C4-2B (cell line): ENCODE results near the gene EIF4E1B.
A peak's percentile ranks its signal among the peaks of the same experiment; 100 is the strongest.

ENCODE experiments used
- H3K27ac ChIP-seq: fragments of 450-650 bp; 2 replicates; pipeline ENCODE4 v1.5.1; 2017
- ZFX ChIP-seq: fragments of 450-650 bp; IDR thresholded peaks from 2 replicates; pipeline ENCODE4 v1.6.1; 2017
- TF ChIP-seq, protein P1 (sequence below): fragments of 450-650 bp; conservative IDR thresholded peaks from 2 replicates; pipeline ENCODE4 v1.5.1; 2017; ENCODE audit warnings: mild to moderate bottlenecking

EIF4E1B gene

DNA sequence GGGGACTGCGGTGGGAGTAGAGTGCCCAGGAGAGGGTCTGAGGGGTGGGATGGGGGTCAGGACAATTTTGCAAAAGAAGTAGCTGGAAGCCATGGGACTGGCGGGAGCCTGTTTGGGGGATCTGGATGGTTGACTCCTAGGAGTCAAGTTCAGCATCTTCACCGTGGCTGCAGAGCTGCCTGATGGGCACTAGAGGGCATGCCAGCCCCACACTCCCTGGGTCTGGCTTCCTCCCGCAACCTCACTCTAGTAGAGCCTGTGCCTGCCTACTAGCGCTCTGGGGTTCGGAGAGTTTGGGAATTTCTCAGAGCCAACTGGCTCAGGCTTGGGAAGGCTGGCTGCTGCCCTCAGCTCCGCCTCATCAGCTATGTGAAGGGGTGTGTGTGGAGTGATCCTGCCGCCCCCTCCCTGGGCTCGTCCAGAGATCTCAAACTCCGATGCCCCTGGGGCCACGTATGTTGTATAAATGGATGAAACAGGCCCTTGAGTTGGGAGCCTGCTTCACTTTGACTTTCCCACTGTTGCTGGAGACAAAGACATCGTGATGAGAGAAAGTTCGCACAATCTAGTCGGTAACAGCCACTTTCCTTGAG is 27.6 kb downstream of the EIF4E1B start:
- H3K27ac ChIP-seq: no peak overlapping the region
- TF ChIP-seq, protein P1, sequence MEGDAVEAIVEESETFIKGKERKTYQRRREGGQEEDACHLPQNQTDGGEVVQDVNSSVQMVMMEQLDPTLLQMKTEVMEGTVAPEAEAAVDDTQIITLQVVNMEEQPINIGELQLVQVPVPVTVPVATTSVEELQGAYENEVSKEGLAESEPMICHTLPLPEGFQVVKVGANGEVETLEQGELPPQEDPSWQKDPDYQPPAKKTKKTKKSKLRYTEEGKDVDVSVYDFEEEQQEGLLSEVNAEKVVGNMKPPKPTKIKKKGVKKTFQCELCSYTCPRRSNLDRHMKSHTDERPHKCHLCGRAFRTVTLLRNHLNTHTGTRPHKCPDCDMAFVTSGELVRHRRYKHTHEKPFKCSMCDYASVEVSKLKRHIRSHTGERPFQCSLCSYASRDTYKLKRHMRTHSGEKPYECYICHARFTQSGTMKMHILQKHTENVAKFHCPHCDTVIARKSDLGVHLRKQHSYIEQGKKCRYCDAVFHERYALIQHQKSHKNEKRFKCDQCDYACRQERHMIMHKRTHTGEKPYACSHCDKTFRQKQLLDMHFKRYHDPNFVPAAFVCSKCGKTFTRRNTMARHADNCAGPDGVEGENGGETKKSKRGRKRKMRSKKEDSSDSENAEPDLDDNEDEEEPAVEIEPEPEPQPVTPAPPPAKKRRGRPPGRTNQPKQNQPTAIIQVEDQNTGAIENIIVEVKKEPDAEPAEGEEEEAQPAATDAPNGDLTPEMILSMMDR: peak; percentile 95
- TF ChIP-seq ZFX: no peak

DNA sequence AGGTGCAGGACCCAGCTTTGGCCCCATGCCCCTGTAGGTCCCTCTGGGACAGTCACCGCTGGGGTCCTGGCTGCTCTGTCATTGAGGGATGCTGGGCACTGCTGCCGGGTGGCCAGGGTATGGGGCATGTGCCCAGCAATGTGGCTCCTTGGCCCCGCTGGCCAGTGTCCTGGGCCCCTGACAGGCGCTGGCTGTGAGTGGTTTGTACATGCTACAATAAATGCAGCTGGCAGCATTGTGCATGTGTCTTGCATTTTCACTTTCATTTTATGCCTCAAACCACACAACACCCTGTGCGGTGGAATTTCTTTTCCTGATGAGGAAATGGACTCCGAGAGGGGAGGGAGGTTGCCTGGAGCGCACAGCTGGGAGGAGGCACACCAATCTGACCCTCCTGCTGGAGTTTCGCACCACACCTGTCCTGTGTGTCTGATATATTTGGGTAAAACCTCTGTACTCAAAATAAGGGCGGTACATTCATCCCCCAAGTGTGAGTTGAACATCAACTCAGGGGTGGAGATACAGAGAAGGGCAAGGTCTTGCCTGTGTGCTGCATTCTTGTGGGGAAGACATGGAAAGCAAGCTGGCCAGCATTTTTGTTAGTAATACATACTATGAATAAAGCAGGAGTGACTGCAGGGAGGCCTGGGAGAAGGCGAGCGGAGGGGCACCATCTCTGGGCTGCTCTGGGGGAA is 28.5 kb downstream of the EIF4E1B start:
- TF ChIP-seq ZFX: no peak
- TF ChIP-seq, protein P1: no peak
- no peak overlapping the region for H3K27ac ChIP-seq

DNA sequence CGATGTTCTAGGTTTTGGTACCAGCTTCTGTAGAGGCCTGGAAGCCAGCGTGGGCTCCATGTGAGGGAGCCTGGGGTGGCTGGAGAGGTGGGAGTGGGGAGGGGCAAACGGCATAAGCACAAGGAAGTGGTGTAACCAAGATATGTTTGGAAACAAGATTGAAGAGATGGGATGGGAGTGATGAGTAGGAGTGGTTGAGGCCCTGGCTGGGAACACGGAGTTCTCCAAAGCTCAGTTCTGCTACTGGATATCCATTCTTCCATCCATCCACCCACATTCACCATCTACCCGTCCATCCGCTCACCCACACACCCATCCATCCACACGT is 29.0 kb downstream of the EIF4E1B start:
- no peak overlapping the region for H3K27ac ChIP-seq
- TF ChIP-seq, protein P1: no peak
- no peak for TF ChIP-seq ZFX

DNA sequence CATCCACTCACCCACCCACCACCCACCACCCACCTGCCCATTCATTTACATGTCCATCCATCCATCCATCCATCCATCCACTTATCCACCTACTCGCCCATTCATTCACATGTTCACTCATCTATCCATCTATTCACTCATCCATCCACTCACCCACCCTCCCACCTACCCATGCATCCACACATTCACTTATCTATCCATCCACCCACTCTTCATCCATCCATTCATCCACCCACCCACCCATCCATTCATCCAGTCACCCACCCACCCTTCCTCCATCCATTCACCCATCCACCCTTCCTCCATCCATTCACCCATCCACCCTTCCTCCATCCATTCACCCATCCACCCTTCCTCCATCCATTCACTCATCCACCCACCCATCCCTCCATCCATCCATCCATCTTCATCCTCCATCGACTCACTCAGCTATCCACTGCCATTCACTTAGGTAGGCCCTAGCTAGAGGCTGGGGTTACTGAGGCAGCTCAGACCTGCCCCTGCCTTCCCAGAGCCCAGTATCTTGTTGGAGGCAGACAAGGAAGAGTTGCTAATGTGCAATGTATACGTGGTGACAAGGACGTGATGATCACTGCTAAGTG is 29.5 kb downstream of the EIF4E1B start:
- no peak for TF ChIP-seq ZFX
- TF ChIP-seq, protein P1: no peak
- H3K27ac ChIP-seq: no peak overlapping the region

DNA sequence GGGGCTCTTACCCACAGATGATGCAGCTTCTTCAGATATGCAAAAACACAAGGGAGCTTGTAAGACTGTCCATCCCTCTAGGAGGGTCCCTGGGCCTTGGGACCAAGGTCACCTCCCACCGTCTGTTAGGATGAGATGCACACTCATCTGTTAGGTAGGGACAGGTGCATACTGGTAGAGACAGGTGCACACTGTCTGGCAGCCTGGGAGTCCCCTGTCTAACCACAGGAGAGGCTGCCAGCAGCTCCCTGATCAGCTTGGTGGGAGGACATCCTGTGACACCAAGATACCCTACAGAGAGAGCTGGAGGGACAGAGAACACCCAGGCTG is 30.0 kb downstream of the EIF4E1B start:
- no peak overlapping the region for H3K27ac ChIP-seq
- TF ChIP-seq ZFX: no peak
- TF ChIP-seq, protein P1: no peak

DNA sequence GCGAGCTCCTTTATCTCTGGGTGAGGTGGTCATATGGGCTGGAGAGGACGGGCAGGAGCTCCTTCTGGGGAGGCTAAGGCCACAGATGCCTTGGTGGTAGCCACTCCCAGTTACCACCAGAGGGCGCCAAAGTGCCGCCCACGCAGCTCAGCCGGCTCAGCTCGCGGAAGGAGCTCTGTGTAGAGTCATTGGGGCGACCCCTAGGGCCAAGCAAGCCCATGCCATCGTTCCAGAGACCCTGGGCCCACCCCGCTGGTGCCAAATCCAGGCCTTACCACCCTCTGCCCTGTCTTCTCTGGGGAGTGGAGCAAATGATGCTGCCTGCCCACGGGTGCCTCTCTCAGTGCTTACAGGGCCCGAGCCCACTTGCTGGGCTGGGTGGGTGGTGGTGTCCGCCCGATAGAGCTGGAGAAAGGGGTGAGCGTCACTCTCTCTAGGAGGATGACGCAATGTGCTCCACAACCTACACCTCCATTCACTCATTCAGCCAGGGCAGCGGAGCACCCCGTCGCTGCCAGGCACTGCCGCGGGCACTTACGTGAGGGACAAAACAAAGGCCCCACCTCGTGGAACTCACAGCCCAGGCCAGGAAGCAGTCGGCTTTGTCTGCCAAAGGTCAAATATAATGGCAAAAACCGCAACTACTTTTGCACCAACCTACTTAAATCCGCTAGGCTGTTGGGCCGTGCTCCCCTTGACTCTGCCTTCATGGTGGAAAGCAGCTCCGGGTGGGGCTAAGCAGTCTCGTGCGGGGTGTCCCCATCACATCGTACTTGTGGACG is 30.6 kb downstream of the EIF4E1B start:
- TF ChIP-seq, protein P1: peak; percentile 98
- TF ChIP-seq ZFX: no peak
- no peak overlapping the region for H3K27ac ChIP-seq

DNA sequence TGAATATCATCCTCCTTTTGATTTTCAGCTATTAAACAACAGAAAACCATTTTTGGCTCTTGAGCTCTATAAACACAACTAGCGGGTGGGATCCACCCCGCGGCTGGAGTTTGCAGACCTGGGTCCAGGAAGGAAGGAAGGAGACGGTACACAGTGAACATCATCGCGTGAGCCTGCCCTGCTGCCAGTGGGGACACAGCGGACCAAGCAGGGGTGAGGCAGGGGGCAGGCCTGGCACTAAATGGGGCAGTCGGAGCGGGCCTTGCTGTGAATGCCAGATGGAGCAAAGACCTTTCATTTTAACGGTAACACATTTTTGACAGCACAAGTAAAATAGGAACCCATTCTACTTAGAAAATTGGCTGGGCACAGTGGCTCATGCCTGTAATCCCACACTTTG is 31.2 kb downstream of the EIF4E1B start:
- no peak overlapping the region for H3K27ac ChIP-seq
- TF ChIP-seq, protein P1: no peak
- no peak for TF ChIP-seq ZFX
